Esophagus squamous epithelium (tissue), 5 donors: ENCODE measurements around the gene FARSA. TPM values are rescaled to one million over a fixed set of nuclear protein-coding genes. Genes with fewer than 3 reads are reported as not detected.
"Not testable (repeated sequence)": the region's sequence is repeated elsewhere in the genome, so short reads cannot be mapped to it uniquely, and the experiment has no call there.

Experiments used
- DNase-seq: peaks from one replicate; lab custom pipeline; 2025; lab: John Stamatoyannopoulos, UW
- H3K27ac ChIP-seq, 4 donors: fragments of 200-600 bp; sonication (generic); one replicate each; pipeline ENCODE4 v1.5.1; 2016 to 2019; ENCODE audit warnings: mild to moderate bottlenecking in 1 of 4
- H3K27me3 ChIP-seq, 4 donors: fragments of 200-600 bp; sonication (generic); 1 replicate in 3 of 4; 2 replicates in 1 of 4; pipeline versions ENCODE4 v1.5.1 to v1.6.0; 2017 to 2021; ENCODE audit warnings: antibody characterized with exemption in 1 of 4
- H3K36me3 ChIP-seq, 3 donors: fragments of 200-600 bp; sonication (generic); one replicate each; pipeline ENCODE4 v1.5.1; 2016 to 2019
- H3K4me1 ChIP-seq, 3 donors: fragments of 200-600 bp; sonication (generic); one replicate each; pipeline ENCODE4 v1.5.1; 2017 to 2019
- H3K4me3 ChIP-seq, 4 donors: fragments of 200-600 bp; sonication (generic); 1 replicate in 3 of 4; 2 replicates in 1 of 4; pipeline ENCODE4 v1.5.1; 2016 to 2019; ENCODE audit warnings: mild to moderate bottlenecking in 2 of 4, moderate library complexity in 1 of 4
- H3K9me3 ChIP-seq, 3 donors: fragments of 200-600 bp; sonication (generic); one replicate each; pipeline ENCODE4 v1.5.1; 2016 to 2019
- POLR2A ChIP-seq, 4 donors: fragments of 450-650 bp; IDR thresholded peaks; one replicate each; pipeline ENCODE4 v1.6.1; 2017; ENCODE audit warnings: antibody characterized with exemption in 4 of 4, mild to moderate bottlenecking in 4 of 4, moderate library complexity in 3 of 4
- WGBS, 2 donors: methylation state at CpG; one replicate each; pipeline ENCODE4 v1.1.5; 2018; 5-methylcytosine and 5-hydroxymethylcytosine counted together
- intact Hi-C: fragments of 100-400 bp; cut with DNase I; formaldehyde crosslinking; loops from one replicate; pipeline ENCODE4 v1.15.0; 2022
- total RNA-seq, 4 donors: library from RNA; depleted of rRNA; stranded (reverse); fragments of >200 nt; gene quantifications; one replicate each; pipeline ENCODE4 v1.1.0, GENCODE V29; 2016
- TF ChIP-seq, protein P1 (sequence below), 6 experiments: fragments of 450-650 bp in 4 of 6; fragments of 200-600 bp in 2 of 6; sonication (generic) in 2 of 6; IDR thresholded peaks; one replicate each; pipeline ENCODE4 v1.5.1; 2016 to 2019; ENCODE audit warnings: antibody characterized with exemption in 6 of 6, mild to moderate bottlenecking in 4 of 6, moderate library complexity in 4 of 6
- donor health status: DM: yes; HTN: yes; CAD: no.

Gene FARSA
- total RNA-seq, 4 donors from 2014 or later, result 47.7 to 53.8 (median 51.0) TPM

DNA sequence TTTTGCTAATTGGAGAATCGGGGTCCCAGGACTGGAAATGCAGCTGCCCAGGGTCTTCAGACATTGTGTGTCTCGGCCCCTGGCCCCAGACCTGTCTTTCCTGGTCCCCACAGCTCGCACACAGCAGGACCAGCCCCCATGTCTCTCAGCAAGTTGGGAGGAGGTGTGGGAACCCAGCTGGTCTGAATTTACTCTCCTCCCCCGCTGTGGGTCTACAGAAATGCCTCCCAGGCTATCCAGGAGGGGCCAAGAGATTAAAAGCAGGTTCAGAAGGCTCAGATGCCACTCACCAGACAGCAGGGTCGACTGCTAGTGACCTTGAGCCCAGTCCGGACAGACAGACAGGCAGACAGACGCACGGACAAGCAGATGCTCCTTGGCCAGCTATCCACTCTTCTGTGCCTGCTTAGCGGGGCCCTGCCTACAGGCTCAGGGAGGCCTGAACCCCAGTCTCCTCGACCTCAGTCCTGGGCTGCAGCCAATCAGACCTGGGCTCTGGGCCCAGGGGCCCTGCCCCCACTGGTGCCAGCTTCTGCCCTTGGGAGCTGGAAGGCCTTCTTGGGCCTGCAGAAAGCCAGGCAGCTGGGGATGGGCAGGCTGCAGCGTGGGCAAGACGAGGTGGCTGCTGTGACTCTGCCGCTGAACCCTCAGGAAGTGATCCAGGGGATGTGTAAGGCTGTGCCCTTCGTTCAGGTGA, 35.9 kb upstream of the FARSA start, which contains the start of gene DAND5:
Gene DAND5 (plus strand): TSS at position 285 of the 697 bp plus-strand sequence. CDS start 85 bp downstream, at position 370.
- H3K9me3 ChIP-seq, result no peaks in the 10 kb centered on the region
- H3K4me1 ChIP-seq, result peaks cover 3 to 27% (median 4%) of the 10 kb centered on the region in 3 donors
- intact Hi-C loops, result no loop called here
- H3K4me3 ChIP-seq, result no peak within 1 kb of the TSS
- H3K36me3 ChIP-seq, result no peaks in the 10 kb centered on the region
- DNase-seq, result no peak
- peak within 1 kb of the TSS in 1 of 4 donors; percentile 5 for H3K27ac ChIP-seq
- TF ChIP-seq, protein P1, sequence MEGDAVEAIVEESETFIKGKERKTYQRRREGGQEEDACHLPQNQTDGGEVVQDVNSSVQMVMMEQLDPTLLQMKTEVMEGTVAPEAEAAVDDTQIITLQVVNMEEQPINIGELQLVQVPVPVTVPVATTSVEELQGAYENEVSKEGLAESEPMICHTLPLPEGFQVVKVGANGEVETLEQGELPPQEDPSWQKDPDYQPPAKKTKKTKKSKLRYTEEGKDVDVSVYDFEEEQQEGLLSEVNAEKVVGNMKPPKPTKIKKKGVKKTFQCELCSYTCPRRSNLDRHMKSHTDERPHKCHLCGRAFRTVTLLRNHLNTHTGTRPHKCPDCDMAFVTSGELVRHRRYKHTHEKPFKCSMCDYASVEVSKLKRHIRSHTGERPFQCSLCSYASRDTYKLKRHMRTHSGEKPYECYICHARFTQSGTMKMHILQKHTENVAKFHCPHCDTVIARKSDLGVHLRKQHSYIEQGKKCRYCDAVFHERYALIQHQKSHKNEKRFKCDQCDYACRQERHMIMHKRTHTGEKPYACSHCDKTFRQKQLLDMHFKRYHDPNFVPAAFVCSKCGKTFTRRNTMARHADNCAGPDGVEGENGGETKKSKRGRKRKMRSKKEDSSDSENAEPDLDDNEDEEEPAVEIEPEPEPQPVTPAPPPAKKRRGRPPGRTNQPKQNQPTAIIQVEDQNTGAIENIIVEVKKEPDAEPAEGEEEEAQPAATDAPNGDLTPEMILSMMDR (IDR thresholded peaks at IDR 0.05), result no peak
- TF ChIP-seq POLR2A (IDR thresholded peaks at IDR 0.05), result no peak
- 10 to 31% methylated on average over 2 to 5 of the region's 14 CpGs for WGBS, 2 donors
- H3K27me3 ChIP-seq, result no peaks in the 10 kb centered on the region

DNA sequence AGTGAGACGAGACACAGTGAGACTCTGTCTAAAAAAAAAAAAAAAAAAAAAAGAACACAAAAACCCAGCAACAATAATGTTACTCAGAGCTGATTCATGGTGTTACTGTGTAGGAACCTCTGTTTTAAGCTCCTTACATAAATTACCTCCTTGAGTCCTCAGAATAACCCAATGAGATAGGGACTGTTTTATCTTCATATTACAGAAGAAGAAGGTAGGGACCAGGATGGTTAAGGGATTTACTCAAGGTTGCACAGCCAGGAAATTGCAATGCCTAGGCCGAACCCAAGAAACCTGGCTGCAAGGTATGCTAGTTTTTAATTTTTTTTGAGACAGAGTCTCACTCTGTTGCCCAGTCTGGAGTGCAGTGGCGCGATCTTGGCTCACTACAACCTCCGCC, 34.4 kb upstream of the FARSA start:
- Histone ChIP-seq H3K27me3 (no peaks in the 10 kb centered on the region), H3K9me3 (no peaks in the 10 kb centered on the region), H3K27ac (no peak overlapping the region), H3K36me3 (no peaks in the 10 kb centered on the region), H3K4me3 (no peak overlapping the region), H3K4me1 (peaks cover 3 to 23% (median 4%) of the 10 kb centered on the region in 3 donors)
- TF ChIP-seq POLR2A (IDR thresholded peaks at IDR 0.05), result no peak
- TF ChIP-seq, protein P1 (IDR thresholded peaks at IDR 0.05), result no peak
- WGBS, 2 donors, result 72 to 74% methylated on average over 5 of the region's 5 CpGs
- intact Hi-C loops, result no loop called here
- no peak for DNase-seq

DNA sequence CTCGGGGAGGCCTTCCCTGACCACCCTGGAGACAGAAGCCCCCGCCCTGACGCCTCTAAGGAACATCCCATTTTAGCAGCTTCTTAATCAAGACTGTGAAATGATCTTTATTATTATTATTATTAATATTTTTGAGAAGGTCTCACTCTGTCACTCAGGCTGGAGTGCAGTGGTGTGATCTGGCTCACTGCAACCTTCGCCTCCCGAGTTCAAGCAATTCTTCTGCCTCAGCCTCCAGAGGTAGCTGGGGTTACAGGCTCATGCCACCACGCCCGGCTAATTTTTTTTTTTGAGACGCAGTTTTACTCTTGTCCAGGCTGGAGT, 32.3 kb upstream of the FARSA start:
- intact Hi-C loops, result no loop called here
- WGBS, 2 donors, result 40 to 44% methylated on average over 8 of the region's 8 CpGs
- Histone ChIP-seq H3K27me3 (no peaks in the 10 kb centered on the region), H3K4me3 (peak overlapping the region in 3 of 4 donors; percentile 45 to 64 (median 56)), H3K9me3 (no peaks in the 10 kb centered on the region), H3K27ac (peak overlapping the region in 3 of 4 donors; percentile 52 to 79 (median 77)), H3K4me1 (peaks cover 3 to 23% (median 4%) of the 10 kb centered on the region in 3 donors), H3K36me3 (no peaks in the 10 kb centered on the region)
- TF ChIP-seq POLR2A (IDR thresholded peaks at IDR 0.05), result no peak
- TF ChIP-seq, protein P1 (IDR thresholded peaks at IDR 0.05), result no peak
- no peak for DNase-seq

DNA sequence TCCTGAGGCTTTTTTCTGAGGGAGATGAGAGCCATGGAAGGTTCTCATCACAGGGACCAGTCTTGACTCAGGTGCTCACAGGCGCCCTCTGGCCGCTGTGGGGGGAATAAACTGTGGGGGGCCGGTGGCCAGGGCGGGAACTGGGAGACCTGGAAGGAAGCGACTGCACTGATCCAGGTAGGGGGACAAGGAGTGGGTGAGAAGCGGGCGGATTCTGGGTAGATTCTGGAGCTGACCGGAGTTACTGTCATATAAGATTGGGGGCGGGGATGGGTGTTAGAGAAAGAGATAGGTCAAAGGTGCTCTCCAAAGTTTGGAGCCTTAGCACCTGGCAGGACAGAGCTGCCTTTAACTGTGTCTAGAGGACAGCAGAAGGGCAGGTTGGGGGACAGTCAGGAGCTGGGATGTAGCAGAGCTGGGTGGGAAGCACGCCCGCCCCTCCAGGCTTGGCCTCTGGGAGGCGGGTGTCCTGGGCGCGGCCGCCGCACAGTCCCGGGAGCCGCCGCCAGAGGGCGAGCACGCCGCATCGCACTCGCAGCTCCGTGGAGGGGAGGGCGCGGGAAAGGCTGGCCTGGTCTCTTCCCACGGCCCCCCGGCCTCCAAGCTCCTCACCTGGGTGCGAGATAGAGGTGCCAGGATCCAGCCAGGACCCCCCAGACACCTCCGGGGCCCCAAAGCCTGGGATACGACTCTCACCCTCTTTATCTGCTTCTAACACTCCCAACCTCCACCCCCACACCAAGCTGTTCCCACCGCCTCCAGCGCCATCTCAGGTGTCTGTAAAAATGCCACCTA, 31.7 kb upstream of the FARSA start:
- Histone ChIP-seq H3K9me3 (no peaks in the 10 kb centered on the region), H3K27me3 (no peaks in the 10 kb centered on the region), H3K36me3 (no peaks in the 10 kb centered on the region), H3K4me3 (peak overlapping the region; percentile 17 to 64 (median 50)), H3K4me1 (peaks cover 3 to 23% (median 4%) of the 10 kb centered on the region in 3 donors), H3K27ac (peak overlapping the region; percentile 52 to 79 (median 78))
- DNase-seq, result no peak
- intact Hi-C loops, result no loop called here
- no peak for TF ChIP-seq POLR2A (IDR thresholded peaks at IDR 0.05)
- TF ChIP-seq, protein P1 (IDR thresholded peaks at IDR 0.05), result peak; percentile 88 to 96 (median 94)
- 0 to 2% methylated on average over 20 to 30 of the region's 34 CpGs for WGBS, 2 donors

DNA sequence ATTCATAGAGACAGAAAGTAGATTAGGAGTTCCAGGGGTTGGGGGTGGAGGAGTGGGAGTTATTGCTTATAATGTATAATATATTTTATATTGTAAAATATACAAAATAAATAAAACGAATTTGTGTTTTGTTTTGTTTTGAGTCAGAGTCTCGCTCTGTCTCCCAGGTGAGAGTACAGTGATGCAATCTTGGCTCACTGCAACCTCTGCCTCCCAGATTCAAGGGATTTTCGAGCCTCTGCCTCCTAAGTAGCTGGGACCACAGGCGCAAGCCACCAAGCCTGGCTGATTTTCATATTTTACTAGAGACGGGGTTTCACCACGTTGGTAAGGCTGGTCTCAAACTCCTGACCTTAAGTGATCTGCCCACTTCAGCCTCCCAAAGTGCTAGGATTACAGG, 26.0 kb upstream of the FARSA start:
- 54 to 68% methylated on average over 6 of the region's 6 CpGs for WGBS, 2 donors
- H3K36me3 ChIP-seq, result peaks cover 0 to 2% (median 0%) of the 10 kb centered on the region in 3 donors
- no peaks in the 10 kb centered on the region for H3K27me3 ChIP-seq
- H3K9me3 ChIP-seq, result no peaks in the 10 kb centered on the region
- peaks cover 19 to 30% (median 19%) of the 10 kb centered on the region in 3 donors for H3K4me1 ChIP-seq
- no peak for DNase-seq
- H3K4me3 ChIP-seq, result no peak overlapping the region
- no peak for TF ChIP-seq POLR2A (IDR thresholded peaks at IDR 0.05)
- TF ChIP-seq, protein P1 (IDR thresholded peaks at IDR 0.05), result no peak
- H3K27ac ChIP-seq, result no peak overlapping the region
- intact Hi-C loops, result no loop called here

DNA sequence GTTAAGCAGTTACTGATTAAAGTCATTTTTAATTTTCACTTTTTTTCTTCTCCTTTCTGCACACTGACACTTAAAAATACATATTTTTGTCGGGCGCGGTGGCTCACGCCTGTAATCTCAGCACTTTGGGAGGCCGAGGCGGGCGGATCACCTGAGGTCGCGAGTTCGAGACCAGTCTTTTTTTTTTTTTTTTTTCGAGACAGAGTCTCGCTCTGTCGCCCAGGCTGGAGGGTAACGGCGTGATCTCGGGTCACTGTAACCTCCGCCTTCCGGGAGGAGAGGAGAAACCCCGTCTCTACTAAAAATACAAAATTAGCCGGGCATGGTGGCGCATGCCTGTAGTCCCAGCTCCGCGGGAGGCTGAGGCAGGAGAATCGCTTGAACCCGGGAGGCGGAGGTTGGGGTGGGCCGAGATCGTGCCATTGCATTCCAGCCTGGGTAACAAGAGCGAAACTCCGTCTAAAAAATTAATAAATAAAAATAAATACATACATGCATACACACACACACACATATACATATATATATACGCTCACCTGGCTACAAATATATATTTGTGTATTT, 24.0 kb upstream of the FARSA start:
- DNase-seq, H3K9me3 ChIP-seq, intact Hi-C loops, H3K27me3 ChIP-seq: not testable (repeated sequence)
- WGBS, 2 donors, result 34 to 41% methylated on average over 19 to 22 of the region's 31 CpGs
- peak overlapping the region; percentile 88 to 97 (median 92) for H3K27ac ChIP-seq
- H3K4me3 ChIP-seq, result peak overlapping the region; percentile 65 to 95 (median 86)
- H3K4me1 ChIP-seq, result peaks cover 36 to 50% (median 39%) of the 10 kb centered on the region in 3 donors
- H3K36me3 ChIP-seq, result peaks cover 0 to 22% (median 14%) of the 10 kb centered on the region in 3 donors
